Liver (tissue), 9 donors: Measurements from ENCODE around the gene TMA7B. TPM values are rescaled to one million over a fixed set of nuclear protein-coding genes. Genes with fewer than 3 reads are reported as not detected.

Source experiments
- DNase-seq: peaks from one replicate; pipeline ENCODE4 v3.0.0-alpha.2; 2017; ENCODE audit warnings: low spot score
- H3K27ac ChIP-seq, 2 donors: one replicate each; pipeline ENCODE4 v1.7.0; 2013; ENCODE audit warnings: inconsistent platforms in 2 of 2, low read length in 2 of 2, control low read depth in 1 of 2, low read depth in 1 of 2, mild to moderate bottlenecking in 1 of 2
- H3K27me3 ChIP-seq, 4 donors: one replicate each; pipeline versions ENCODE4 v1.6.1 to v1.7.0; 2013; ENCODE audit warnings: low read length in 3 of 4, inconsistent platforms in 1 of 4, mild to moderate bottlenecking in 1 of 4, moderate library complexity in 1 of 4; ENCODE audit not compliant: control insufficient read depth in 4 of 4, insufficient read depth in 4 of 4
- H3K36me3 ChIP-seq, 4 donors: one replicate each; pipeline versions ENCODE4 v1.6.1 to v1.7.0; 2013; ENCODE audit warnings: low read length in 3 of 4, mild to moderate bottlenecking in 3 of 4, low read depth in 1 of 4, moderate library complexity in 1 of 4; ENCODE audit not compliant: control insufficient read depth in 4 of 4, insufficient read depth in 3 of 4
- H3K4me1 ChIP-seq, 4 donors: one replicate each; pipeline versions ENCODE4 v1.6.1 to v1.7.0; 2013; ENCODE audit warnings: low read length in 3 of 4, mild to moderate bottlenecking in 3 of 4, moderate library complexity in 1 of 4; ENCODE audit not compliant: control insufficient read depth in 4 of 4, insufficient read depth in 4 of 4
- H3K4me3 ChIP-seq, 3 donors: one replicate each; pipeline versions ENCODE4 v1.6.1 to v1.7.0; 2013; ENCODE audit warnings: low read length in 3 of 3, control low read depth in 1 of 3, low read depth in 1 of 3, mild to moderate bottlenecking in 1 of 3
- H3K9ac ChIP-seq, 2 donors: one replicate each; pipeline ENCODE4 v1.7.0; 2013; ENCODE audit warnings: low read length in 2 of 2, mild to moderate bottlenecking in 2 of 2, moderate library complexity in 2 of 2, control low read depth in 1 of 2, low read depth in 1 of 2
- H3K9me3 ChIP-seq, 4 donors: one replicate each; pipeline versions ENCODE4 v1.6.1 to v1.7.0; 2013; ENCODE audit warnings: low read length in 3 of 4; ENCODE audit not compliant: control insufficient read depth in 4 of 4
- EGR1 ChIP-seq, 2 donors: IDR thresholded peaks; 2 replicates each; pipeline ENCODE4 v1.6.1; 2016 to 2018; ENCODE audit warnings: antibody characterized with exemption in 2 of 2, low read depth in 2 of 2
- FOXA1 ChIP-seq: IDR thresholded peaks from 2 replicates; pipeline ENCODE4 v1.6.1; 2016; ENCODE audit warnings: antibody characterized with exemption
- FOXA2 ChIP-seq: IDR thresholded peaks from 2 replicates; pipeline ENCODE4 v1.6.1; 2016; ENCODE audit warnings: antibody characterized with exemption
- GABPA ChIP-seq, 2 donors: IDR thresholded peaks in 1 of 2; conservative IDR thresholded peaks in 1 of 2; 2 replicates each; pipeline ENCODE4 v1.6.1; 2016; ENCODE audit warnings: antibody characterized with exemption in 2 of 2, mild to moderate bottlenecking in 1 of 2, moderate library complexity in 1 of 2
- HNF4A ChIP-seq, 2 donors: conservative IDR thresholded peaks; 2 replicates each; pipeline ENCODE4 v1.6.1; 2016; ENCODE audit warnings: antibody characterized with exemption in 2 of 2, mild to moderate bottlenecking in 2 of 2
- HNF4G ChIP-seq: IDR thresholded peaks from 2 replicates; pipeline ENCODE4 v1.6.1; 2016; ENCODE audit warnings: antibody characterized with exemption
- JUND ChIP-seq, 2 donors: IDR thresholded peaks; 2 replicates each; pipeline ENCODE4 v1.6.1; 2016; ENCODE audit warnings: antibody characterized with exemption in 2 of 2
- MAX ChIP-seq: IDR thresholded peaks from 2 replicates; pipeline ENCODE4 v1.6.1; 2016; ENCODE audit warnings: antibody characterized with exemption
- NR2F2 ChIP-seq: IDR thresholded peaks from 2 replicates; pipeline ENCODE4 v1.6.1; 2016; ENCODE audit warnings: antibody characterized with exemption
- RAD21 ChIP-seq, 2 donors: IDR thresholded peaks; 2 replicates each; pipeline ENCODE4 v1.6.1; 2016; ENCODE audit warnings: antibody characterized with exemption in 2 of 2, mild to moderate bottlenecking in 2 of 2
- SP1 ChIP-seq: IDR thresholded peaks from 2 replicates; pipeline ENCODE4 v1.6.1; 2018; ENCODE audit warnings: antibody characterized with exemption, mild to moderate bottlenecking
- TAF1 ChIP-seq: conservative IDR thresholded peaks from 2 replicates; pipeline ENCODE4 v1.6.1; 2016; ENCODE audit warnings: antibody characterized with exemption, mild to moderate bottlenecking
- YY1 ChIP-seq: IDR thresholded peaks from 2 replicates; pipeline ENCODE4 v1.6.1; 2016; ENCODE audit warnings: antibody characterized with exemption, mild to moderate bottlenecking
- ZBTB33 ChIP-seq: IDR thresholded peaks from 2 replicates; pipeline ENCODE4 v1.6.1; 2016; ENCODE audit warnings: antibody characterized with exemption
- WGBS: extraction: QIAGEN DNeasy Blood & Tissue Kit; methylation state at CpG from one replicate; pipeline ENCODE4 v1.1.7; 2013; 5-methylcytosine and 5-hydroxymethylcytosine counted together
- polyA plus RNA-seq, 2 donors: library from polyadenylated mRNA; stranded (reverse) in 1 of 2; unstranded in 1 of 2; fragments of 200-250 nt in 1 of 2; fragments of >200 nt in 1 of 2; fragmentation: Nextera tagmentation in 1 of 2; extraction: Ambion mirVana in 1 of 2; gene quantifications; one replicate each; pipeline versions ENCODE4 v1.2.1 to v1.2.3, GENCODE V29; 2013 to 2015
- total RNA-seq, 2 donors: library from RNA; depleted of rRNA; stranded (reverse); fragments of >200 nt; gene quantifications; one replicate each; pipeline ENCODE4 v1.2.3, GENCODE V29; 2014
- TF ChIP-seq, protein P1 (sequence below): IDR thresholded peaks from 2 replicates; pipeline ENCODE4 v1.6.1; 2016; ENCODE audit warnings: antibody characterized with exemption
- TF ChIP-seq, protein P2 (sequence below): IDR thresholded peaks from 2 replicates; pipeline ENCODE4 v1.6.1; 2016; ENCODE audit warnings: antibody characterized with exemption, mild to moderate bottlenecking
- donor health status: healthy.
- donor health status: healthy.
- donor health status: healthy.
- donor health status: healthy.
- donor health status: healthy.

The TMA7B gene
- total and polyA plus RNA-seq, 4 donors = 0.25 to 2.1 TPM; not detected in 2

DNA sequence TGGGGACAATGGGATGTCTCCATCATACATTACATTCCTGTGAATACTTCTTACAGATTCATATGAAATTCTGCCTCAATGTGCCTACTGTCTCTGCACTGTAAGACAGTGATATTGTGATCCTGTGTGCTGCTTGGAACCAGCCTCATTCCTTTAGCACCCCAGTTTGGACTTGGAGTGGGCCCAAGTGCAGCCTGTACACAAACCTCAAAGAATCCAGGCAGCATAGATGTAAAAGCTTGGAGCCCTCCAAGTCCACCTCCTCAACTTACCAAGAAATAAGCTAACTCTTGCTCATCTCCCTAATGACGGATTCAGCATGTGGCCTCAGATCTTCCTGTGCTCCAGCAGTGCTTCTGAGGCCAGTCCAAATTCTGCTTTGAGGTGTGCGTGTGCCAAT lies 34.9 kb upstream of the TMA7B start:
- H3K36me3 ChIP-seq = no peaks in the 10 kb centered on the region
- no peak overlapping the region for H3K27ac ChIP-seq
- H3K4me1 ChIP-seq = no peaks in the 10 kb centered on the region
- no peak overlapping the region for H3K4me3 ChIP-seq
- H3K9ac ChIP-seq = no peak overlapping the region
- peaks cover 0 to 2% (median 0%) of the 10 kb centered on the region in 4 donors for H3K27me3 ChIP-seq
- TF ChIP-seq ZBTB33 (no peak), MAX (no peak), NR2F2 (no peak), SP1 (no peak)
- H3K9me3 ChIP-seq = no peaks in the 10 kb centered on the region
- 92% methylated on average over 2 of the region's 2 CpGs for WGBS
- no peak for DNase-seq

DNA sequence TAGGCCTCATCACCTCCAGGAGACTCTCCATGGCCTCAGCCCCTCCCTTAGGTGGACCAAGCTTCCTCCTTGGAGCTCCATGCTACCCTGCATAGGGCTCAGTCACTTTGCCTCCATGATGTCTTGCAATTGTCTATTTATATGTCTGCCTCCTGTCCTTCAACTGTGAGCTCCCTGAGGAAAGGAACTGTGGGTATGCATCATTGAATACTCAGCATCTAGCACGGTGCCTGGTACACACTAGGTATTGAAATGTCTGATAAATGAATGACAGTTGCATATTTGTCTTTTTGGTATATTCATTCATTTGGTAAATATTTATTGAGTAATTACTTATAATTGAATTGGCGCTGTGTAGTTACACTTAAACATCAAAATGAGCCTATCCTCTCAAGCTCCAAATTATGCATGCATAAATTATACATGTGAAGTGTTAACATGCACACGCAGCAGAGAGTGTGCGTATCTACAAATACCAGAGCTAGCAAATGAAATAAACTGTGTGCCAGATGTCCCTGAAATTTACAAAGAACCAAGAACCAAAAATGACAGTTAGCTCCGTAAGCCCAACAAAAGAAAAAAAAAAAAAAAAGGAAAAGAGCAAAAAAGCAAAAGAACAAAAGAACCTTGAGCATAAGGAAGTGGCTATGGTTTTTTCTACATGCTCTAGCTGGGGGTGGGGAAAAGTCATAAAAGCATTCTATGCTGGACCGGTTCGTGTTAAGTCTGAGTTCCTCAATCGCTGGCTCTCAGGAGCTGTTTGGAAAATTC lies 34.1 kb upstream of the TMA7B start:
- peaks cover 0 to 8% (median 0%) of the 10 kb centered on the region in 4 donors for H3K27me3 ChIP-seq
- H3K9ac ChIP-seq = no peak overlapping the region
- H3K27ac ChIP-seq = no peak overlapping the region
- no peaks in the 10 kb centered on the region for H3K9me3 ChIP-seq
- H3K36me3 ChIP-seq = no peaks in the 10 kb centered on the region
- TF ChIP-seq ZBTB33 (no peak), JUND (IDR thresholded peaks at IDR 0.05) (no peak), EGR1 (IDR thresholded peaks at IDR 0.05; ENCODE audit: low read depth in 2 of 2) (no peak), YY1 (no peak), MAX (no peak), FOXA2 (no peak), NR2F2 (no peak), GABPA (IDR thresholded peaks at IDR 0.05 in 1 of 2, conservative IDR thresholded peaks at IDR 0.05 in 1 of 2) (no peak), TAF1 (no peak), HNF4A (conservative IDR thresholded peaks at IDR 0.05) (no peak), RAD21 (IDR thresholded peaks at IDR 0.05) (no peak), FOXA1 (no peak), HNF4G (no peak), SP1 (no peak)
- TF ChIP-seq, protein P1, sequence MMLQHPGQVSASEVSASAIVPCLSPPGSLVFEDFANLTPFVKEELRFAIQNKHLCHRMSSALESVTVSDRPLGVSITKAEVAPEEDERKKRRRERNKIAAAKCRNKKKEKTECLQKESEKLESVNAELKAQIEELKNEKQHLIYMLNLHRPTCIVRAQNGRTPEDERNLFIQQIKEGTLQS = no peak
- TF ChIP-seq, protein P2, sequence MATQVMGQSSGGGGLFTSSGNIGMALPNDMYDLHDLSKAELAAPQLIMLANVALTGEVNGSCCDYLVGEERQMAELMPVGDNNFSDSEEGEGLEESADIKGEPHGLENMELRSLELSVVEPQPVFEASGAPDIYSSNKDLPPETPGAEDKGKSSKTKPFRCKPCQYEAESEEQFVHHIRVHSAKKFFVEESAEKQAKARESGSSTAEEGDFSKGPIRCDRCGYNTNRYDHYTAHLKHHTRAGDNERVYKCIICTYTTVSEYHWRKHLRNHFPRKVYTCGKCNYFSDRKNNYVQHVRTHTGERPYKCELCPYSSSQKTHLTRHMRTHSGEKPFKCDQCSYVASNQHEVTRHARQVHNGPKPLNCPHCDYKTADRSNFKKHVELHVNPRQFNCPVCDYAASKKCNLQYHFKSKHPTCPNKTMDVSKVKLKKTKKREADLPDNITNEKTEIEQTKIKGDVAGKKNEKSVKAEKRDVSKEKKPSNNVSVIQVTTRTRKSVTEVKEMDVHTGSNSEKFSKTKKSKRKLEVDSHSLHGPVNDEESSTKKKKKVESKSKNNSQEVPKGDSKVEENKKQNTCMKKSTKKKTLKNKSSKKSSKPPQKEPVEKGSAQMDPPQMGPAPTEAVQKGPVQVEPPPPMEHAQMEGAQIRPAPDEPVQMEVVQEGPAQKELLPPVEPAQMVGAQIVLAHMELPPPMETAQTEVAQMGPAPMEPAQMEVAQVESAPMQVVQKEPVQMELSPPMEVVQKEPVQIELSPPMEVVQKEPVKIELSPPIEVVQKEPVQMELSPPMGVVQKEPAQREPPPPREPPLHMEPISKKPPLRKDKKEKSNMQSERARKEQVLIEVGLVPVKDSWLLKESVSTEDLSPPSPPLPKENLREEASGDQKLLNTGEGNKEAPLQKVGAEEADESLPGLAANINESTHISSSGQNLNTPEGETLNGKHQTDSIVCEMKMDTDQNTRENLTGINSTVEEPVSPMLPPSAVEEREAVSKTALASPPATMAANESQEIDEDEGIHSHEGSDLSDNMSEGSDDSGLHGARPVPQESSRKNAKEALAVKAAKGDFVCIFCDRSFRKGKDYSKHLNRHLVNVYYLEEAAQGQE = no peak
- WGBS = 74% methylated on average over 8 of the region's 8 CpGs
- no peak overlapping the region for H3K4me3 ChIP-seq
- no peak for DNase-seq
- H3K4me1 ChIP-seq = no peaks in the 10 kb centered on the region
